ENCODE measurements around the gene JMJD4.

GRCh38 chr1:227729144-227729880, 5.8 kb downstream of the JMJD4 start:
- TF ChIP-seq CTCF (IDR thresholded peaks at IDR 0.05) = no peak
- TF ChIP-seq EP300 (IDR thresholded peaks at IDR 0.05) = no peak
- TF ChIP-seq POLR2A (IDR thresholded peaks at IDR 0.05) = no peak
